Ovary (tissue), 3 donors: Measurements from ENCODE around the gene ANKRD7.

ENCODE experiments used
- CTCF ChIP-seq, 3 donors: fragments of 450-650 bp in 2 of 3; fragments of 200-600 bp in 1 of 3; IDR thresholded peaks; one replicate each; pipeline versions ENCODE4 v1.5.1 to v1.8.0; 2016 to 2022; ENCODE audit warnings: antibody characterized with exemption in 3 of 3, mild to moderate bottlenecking in 1 of 3
- EP300 ChIP-seq: sonication (generic); formaldehyde crosslinking; IDR thresholded peaks from one replicate; pipeline ENCODE4 v1.6.1; 2017; ENCODE audit warnings: antibody characterized with exemption
- POLR2A ChIP-seq: fragments of 450-650 bp; IDR thresholded peaks from one replicate; pipeline ENCODE4 v1.6.1; 2017; ENCODE audit warnings: antibody characterized with exemption, mild to moderate bottlenecking, moderate library complexity
- donor health status: DM: no; HTN: no; CAD: no.

- no peak for TF ChIP-seq CTCF (IDR thresholded peaks at IDR 0.05)
- no peak for TF ChIP-seq POLR2A
- TF ChIP-seq EP300 = no peak
These were observed 48.8 kb upstream of the ANKRD7 start for GRCh38 chr7:118175740-118176139.
